ENCODE results near the gene FOXP1. TPM values are rescaled to one million over a fixed set of nuclear protein-coding genes. Genes with fewer than 3 reads are reported as not detected.

FOXP1 gene
- total and polyA plus RNA-seq, 2 donors (not counting 1 experiment from before 2014, with no cell fraction given), result 91.1 to 508 TPM

- peaks cover 42% of the 10 kb centered on the region for H3K27me3 Mint-ChIP-seq
- intact Hi-C loops (cut with micrococcal nuclease), result no loop called here
- no peaks in the 10 kb centered on the region for H3K9me3 Mint-ChIP-seq (ENCODE audit: insufficient read depth)
- peaks cover 0 to 2% (median 0%) of the 10 kb centered on the region in 3 donors for H3K9me3 ChIP-seq (ENCODE audit: control extremely low read depth in 1 of 3, control insufficient read depth in 2 of 3, insufficient read depth in 1 of 3, low read length in 2 of 3)
- no peak overlapping the region for H3K4me3 ChIP-seq (ENCODE audit: control extremely low read depth in 1 of 5, extremely low read depth in 1 of 5, insufficient read depth in 1 of 5, low read depth in 2 of 5, low read length in 4 of 5)
- no peak overlapping the region for H3K4me3 Mint-ChIP-seq
- WGBS (ENCODE audit: insufficient coverage), result 95% methylated on average over 10 of the region's 11 CpGs
- CTCF ChIA-PET, result no interaction called here
- no peaks in the 10 kb centered on the region for H3K79me2 ChIP-seq (ENCODE audit: control insufficient read depth, insufficient read depth, low read length)
- H3K4me1 Mint-ChIP-seq, result no peaks in the 10 kb centered on the region
- TF ChIP-seq CTCF (IDR thresholded peaks at IDR 0.05) (no peak), EZH2 (IDR thresholded peaks at IDR 0.05; ENCODE audit: borderline replicate concordance, insufficient read depth, low read depth, low read length, poor library complexity, severe bottlenecking) (no peak)
- POLR2A ChIA-PET, result no interaction called here
- no peaks in the 10 kb centered on the region for H3K36me3 ChIP-seq (replicated peaks in 1 of 2; ENCODE audit: control extremely low read depth in 1 of 2, control insufficient read depth in 1 of 2, extremely low read depth in 1 of 2, insufficient read depth in 2 of 2, low read length in 1 of 2)
- no peak overlapping the region for H3K27ac ChIP-seq (ENCODE audit: low read length in 2 of 2)
- ATAC-seq (ENCODE audit: low read depth), result no peak
- DNase-seq, result no peak
- no peak overlapping the region for H3K4me2 ChIP-seq (replicated peaks; ENCODE audit: low read depth, low read length, poor library complexity, severe bottlenecking)
- no peak overlapping the region for H3K9ac ChIP-seq (ENCODE audit: low read length)
- no peak overlapping the region for H3K27ac Mint-ChIP-seq
- peaks cover 0 to 3% (median 0%) of the 10 kb centered on the region in 4 experiments for H3K27me3 ChIP-seq (replicated peaks in 1 of 4; ENCODE audit: control extremely low read depth in 1 of 4, control insufficient read depth in 3 of 4, insufficient read depth in 4 of 4, low read length in 3 of 4)
- no peak overlapping the region for H2AFZ ChIP-seq (ENCODE audit: insufficient read depth, low read depth, low read length, poor library complexity, severe bottlenecking)
- H3K4me1 ChIP-seq (ENCODE audit: control insufficient read depth in 2 of 2, insufficient read depth in 2 of 2, low read length in 2 of 2), result no peaks in the 10 kb centered on the region
- no peaks in the 10 kb centered on the region for H4K20me1 ChIP-seq (ENCODE audit: control insufficient read depth, insufficient read depth, low read length, poor library complexity, severe bottlenecking)
These were observed 678.0 kb downstream of the FOXP1 start for GRCh38 chr3:70905491-70905890.

Small RNA genes within 50 kb of the gene (small RNA-seq; reads per million reads assigned to genes)
- gene MIR1284 (ENCODE audit: insufficient read length, low read depth, low replicate concordance), result not detected

Other genes with a start within 250 kb of the FOXP1 start
- 4.2 and 5.0 TPM in 2 replicates for gene EIF4E3, start 141.7 kb upstream of the FOXP1 start, total RNA-seq
- 1.00 and 1.6 TPM in 2 replicates for gene EIF4E3, start 141.7 kb upstream of the FOXP1 start, polyA plus RNA-seq
- not detected in 2 replicates for gene GPR27, start 170.1 kb upstream of the FOXP1 start, total RNA-seq
- 0.04 and 0.07 TPM in 2 replicates for gene GPR27, start 170.1 kb upstream of the FOXP1 start, polyA plus RNA-seq
- gene PROK2, start 201.4 kb upstream of the FOXP1 start, total RNA-seq, result not detected in 2 replicates
- 0.06 and 0.07 TPM in 2 replicates for gene PROK2, start 201.4 kb upstream of the FOXP1 start, polyA plus RNA-seq

Measured in B cell (primary cell).